Stomach smooth muscle (tissue), 2 donors: ENCODE data around the gene TAB2.

Experiments
- H3K27ac ChIP-seq: one replicate; pipeline ENCODE4 v1.7.0; 2013; ENCODE audit warnings: mild to moderate bottlenecking, low read length, inconsistent platforms
- H3K27me3 ChIP-seq, 2 donors: one replicate each; pipeline ENCODE4 v1.7.0; 2013; ENCODE audit warnings: low read length in 2 of 2; ENCODE audit not compliant: insufficient read depth in 2 of 2, control insufficient read depth in 1 of 2
- H3K36me3 ChIP-seq, 2 donors: one replicate each; pipeline ENCODE4 v1.7.0; 2013; ENCODE audit warnings: low read length in 2 of 2; ENCODE audit not compliant: control insufficient read depth in 2 of 2, insufficient read depth in 2 of 2
- H3K4me1 ChIP-seq: one replicate; pipeline ENCODE4 v1.7.0; 2013; ENCODE audit warnings: low read length; ENCODE audit not compliant: control insufficient read depth, insufficient read depth
- H3K4me3 ChIP-seq, 2 donors: one replicate each; pipeline ENCODE4 v1.7.0; 2013; ENCODE audit warnings: low read length in 2 of 2
- H3K9ac ChIP-seq, 2 donors: one replicate each; pipeline ENCODE4 v1.7.0; 2013; ENCODE audit warnings: low read length in 2 of 2, mild to moderate bottlenecking in 1 of 2
- H3K9me3 ChIP-seq, 2 donors: one replicate each; pipeline ENCODE4 v1.7.0; 2013; ENCODE audit warnings: low read length in 2 of 2; ENCODE audit not compliant: control insufficient read depth in 2 of 2
- donor health status: healthy.
- donor health status: Pancreatic carcinoma.

TAB2 gene

GRCh38 chr6:149323353-149323752 is 5.8 kb downstream of the TAB2 start:
- Histone ChIP-seq H3K27ac (no peak overlapping the region), H3K9me3 (no peaks in the 10 kb centered on the region), H3K27me3 (no peaks in the 10 kb centered on the region), H3K4me3 (no peak overlapping the region), H3K9ac (no peak overlapping the region), H3K4me1 (peaks cover 7% of the 10 kb centered on the region), H3K36me3 (no peaks in the 10 kb centered on the region)

GRCh38 chr6:149323925-149324324 is 6.4 kb downstream of the TAB2 start:
- Histone ChIP-seq H3K27me3 (no peaks in the 10 kb centered on the region), H3K9me3 (no peaks in the 10 kb centered on the region), H3K9ac (no peak overlapping the region), H3K36me3 (no peaks in the 10 kb centered on the region), H3K27ac (no peak overlapping the region), H3K4me1 (peaks cover 7% of the 10 kb centered on the region), H3K4me3 (no peak overlapping the region)

- Histone ChIP-seq H3K27me3 (no peaks in the 10 kb centered on the region), H3K4me1 (peaks cover 7% of the 10 kb centered on the region), H3K27ac (no peak overlapping the region), H3K4me3 (no peak overlapping the region), H3K36me3 (no peaks in the 10 kb centered on the region), H3K9me3 (no peaks in the 10 kb centered on the region), H3K9ac (no peak overlapping the region)
Observed at GRCh38 chr6:149324428-149324827, 6.9 kb downstream of the TAB2 start.

- Histone ChIP-seq H3K4me3 (no peak overlapping the region), H3K27ac (no peak overlapping the region), H3K9ac (no peak overlapping the region), H3K27me3 (no peaks in the 10 kb centered on the region), H3K4me1 (peaks cover 2% of the 10 kb centered on the region), H3K36me3 (no peaks in the 10 kb centered on the region), H3K9me3 (no peaks in the 10 kb centered on the region)
Observed at GRCh38 chr6:149325648-149326236, 8.2 kb downstream of the TAB2 start.

- Histone ChIP-seq H3K36me3 (no peaks in the 10 kb centered on the region), H3K27ac (no peak overlapping the region), H3K4me1 (peaks cover 2% of the 10 kb centered on the region), H3K9ac (no peak overlapping the region), H3K27me3 (no peaks in the 10 kb centered on the region), H3K9me3 (no peaks in the 10 kb centered on the region), H3K4me3 (no peak overlapping the region)
Observed at GRCh38 chr6:149327638-149328037, 10.1 kb downstream of the TAB2 start.

- H3K27me3 ChIP-seq: no peaks in the 10 kb centered on the region
- H3K27ac ChIP-seq: no peak overlapping the region
- H3K9me3 ChIP-seq: no peaks in the 10 kb centered on the region
- H3K36me3 ChIP-seq: no peaks in the 10 kb centered on the region
- no peak overlapping the region for H3K9ac ChIP-seq
- H3K4me1 ChIP-seq: peaks cover 2% of the 10 kb centered on the region
- H3K4me3 ChIP-seq: no peak overlapping the region
Observed at GRCh38 chr6:149328083-149328482, 10.6 kb downstream of the TAB2 start.

- Histone ChIP-seq H3K27me3 (no peaks in the 10 kb centered on the region), H3K9ac (no peak overlapping the region), H3K4me3 (no peak overlapping the region), H3K4me1 (peaks cover under 1% of the 10 kb centered on the region), H3K36me3 (no peaks in the 10 kb centered on the region), H3K9me3 (no peaks in the 10 kb centered on the region), H3K27ac (no peak overlapping the region)
Observed at GRCh38 chr6:149329529-149329928, 12.0 kb downstream of the TAB2 start.

GRCh38 chr6:149330133-149330532 is 12.6 kb downstream of the TAB2 start:
- H3K4me3 ChIP-seq: no peak overlapping the region
- H3K27ac ChIP-seq: no peak overlapping the region
- no peaks in the 10 kb centered on the region for H3K4me1 ChIP-seq
- H3K9me3 ChIP-seq: no peaks in the 10 kb centered on the region
- no peaks in the 10 kb centered on the region for H3K27me3 ChIP-seq
- no peaks in the 10 kb centered on the region for H3K36me3 ChIP-seq
- no peak overlapping the region for H3K9ac ChIP-seq

- H3K9ac ChIP-seq: no peak overlapping the region
- H3K4me3 ChIP-seq: no peak overlapping the region
- H3K4me1 ChIP-seq: peaks cover 2% of the 10 kb centered on the region
- no peak overlapping the region for H3K27ac ChIP-seq
- no peaks in the 10 kb centered on the region for H3K9me3 ChIP-seq
- H3K27me3 ChIP-seq: no peaks in the 10 kb centered on the region
- no peaks in the 10 kb centered on the region for H3K36me3 ChIP-seq
Observed at GRCh38 chr6:149331043-149331807, 13.7 kb downstream of the TAB2 start.

- Histone ChIP-seq H3K9ac (no peak overlapping the region), H3K27ac (no peak overlapping the region), H3K9me3 (no peaks in the 10 kb centered on the region), H3K36me3 (no peaks in the 10 kb centered on the region), H3K27me3 (no peaks in the 10 kb centered on the region), H3K4me3 (no peak overlapping the region), H3K4me1 (peaks cover 2% of the 10 kb centered on the region)
Observed at GRCh38 chr6:149331871-149332270, 14.4 kb downstream of the TAB2 start.

- no peak overlapping the region for H3K9ac ChIP-seq
- no peaks in the 10 kb centered on the region for H3K36me3 ChIP-seq
- no peaks in the 10 kb centered on the region for H3K9me3 ChIP-seq
- peaks cover 2% of the 10 kb centered on the region for H3K4me1 ChIP-seq
- no peaks in the 10 kb centered on the region for H3K27me3 ChIP-seq
- H3K4me3 ChIP-seq: no peak overlapping the region
- no peak overlapping the region for H3K27ac ChIP-seq
Observed at GRCh38 chr6:149332602-149333265, 15.2 kb downstream of the TAB2 start.
